ENCODE results near the gene LRRC71.
A peak's percentile ranks its signal among the peaks of the same experiment; 100 is the strongest.

Gene LRRC71

GRCh38 chr1:156969496-156969895, 49.1 kb downstream of the LRRC71 start:
- TF ChIP-seq, protein P1, sequence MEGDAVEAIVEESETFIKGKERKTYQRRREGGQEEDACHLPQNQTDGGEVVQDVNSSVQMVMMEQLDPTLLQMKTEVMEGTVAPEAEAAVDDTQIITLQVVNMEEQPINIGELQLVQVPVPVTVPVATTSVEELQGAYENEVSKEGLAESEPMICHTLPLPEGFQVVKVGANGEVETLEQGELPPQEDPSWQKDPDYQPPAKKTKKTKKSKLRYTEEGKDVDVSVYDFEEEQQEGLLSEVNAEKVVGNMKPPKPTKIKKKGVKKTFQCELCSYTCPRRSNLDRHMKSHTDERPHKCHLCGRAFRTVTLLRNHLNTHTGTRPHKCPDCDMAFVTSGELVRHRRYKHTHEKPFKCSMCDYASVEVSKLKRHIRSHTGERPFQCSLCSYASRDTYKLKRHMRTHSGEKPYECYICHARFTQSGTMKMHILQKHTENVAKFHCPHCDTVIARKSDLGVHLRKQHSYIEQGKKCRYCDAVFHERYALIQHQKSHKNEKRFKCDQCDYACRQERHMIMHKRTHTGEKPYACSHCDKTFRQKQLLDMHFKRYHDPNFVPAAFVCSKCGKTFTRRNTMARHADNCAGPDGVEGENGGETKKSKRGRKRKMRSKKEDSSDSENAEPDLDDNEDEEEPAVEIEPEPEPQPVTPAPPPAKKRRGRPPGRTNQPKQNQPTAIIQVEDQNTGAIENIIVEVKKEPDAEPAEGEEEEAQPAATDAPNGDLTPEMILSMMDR (conservative IDR thresholded peaks at IDR 0.05; ENCODE audit: low read depth, low read length): no peak
- DNase-seq (ENCODE audit: low read depth): no peak
- no peak overlapping the region for H3K4me3 ChIP-seq (ENCODE audit: low read depth, low read length)

GRCh38 chr1:156970017-156970416, 49.6 kb downstream of the LRRC71 start:
- TF ChIP-seq, protein P1 (conservative IDR thresholded peaks at IDR 0.05; ENCODE audit: low read depth, low read length): peak; percentile 48
- DNase-seq (ENCODE audit: low read depth): peak; percentile 43
- H3K4me3 ChIP-seq (ENCODE audit: low read depth, low read length): no peak overlapping the region

DNA sequence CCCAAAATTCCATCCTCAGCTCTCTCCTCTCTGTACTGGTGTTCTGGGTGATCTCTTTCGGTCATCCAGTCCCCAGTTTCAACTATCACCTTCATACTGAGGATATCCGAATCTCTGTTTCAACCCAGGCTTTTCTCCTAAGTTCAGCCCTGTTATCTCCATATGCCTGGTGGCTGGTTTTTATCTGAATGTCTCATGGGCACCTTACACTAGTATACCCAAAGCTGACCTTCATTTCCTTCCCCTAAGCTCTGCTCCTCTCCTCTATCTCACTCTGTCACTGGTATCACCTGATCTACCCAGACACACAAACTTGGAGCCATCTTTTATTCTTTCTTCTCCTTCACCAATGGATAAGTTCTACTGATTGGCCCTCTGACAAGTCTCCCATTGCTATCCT, 53.0 kb downstream of the LRRC71 start:
- H3K4me3 ChIP-seq (ENCODE audit: low read depth, low read length): no peak overlapping the region
- no peak for DNase-seq (ENCODE audit: low read depth)
- TF ChIP-seq, protein P1 (conservative IDR thresholded peaks at IDR 0.05; ENCODE audit: low read depth, low read length): no peak

DNA sequence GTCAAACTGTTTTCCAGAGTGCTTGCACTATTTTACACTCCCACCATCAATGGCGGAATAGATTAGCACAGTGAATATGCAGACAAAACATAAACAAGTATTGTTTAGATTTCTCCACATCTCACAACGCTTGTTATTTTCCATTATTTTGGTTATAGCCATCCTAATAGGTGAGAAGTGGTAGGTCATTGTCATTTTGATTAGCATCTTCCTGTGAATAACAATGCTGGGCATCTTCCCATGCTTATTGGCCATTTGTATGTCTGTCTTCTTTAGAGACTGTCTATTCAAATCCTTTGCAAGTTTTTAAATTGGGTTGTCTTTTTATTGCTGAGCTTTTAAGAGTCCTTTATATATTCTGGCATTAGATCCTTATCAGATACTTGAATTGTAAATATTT, 54.7 kb downstream of the LRRC71 start:
- TF ChIP-seq, protein P1 (conservative IDR thresholded peaks at IDR 0.05; ENCODE audit: low read depth, low read length): no peak
- no peak overlapping the region for H3K4me3 ChIP-seq (ENCODE audit: low read depth, low read length)
- DNase-seq (ENCODE audit: low read depth): no peak

- TF ChIP-seq, protein P1 (conservative IDR thresholded peaks at IDR 0.05; ENCODE audit: low read depth, low read length): no peak
- DNase-seq (ENCODE audit: low read depth): no peak
- H3K4me3 ChIP-seq (ENCODE audit: low read depth, low read length): no peak overlapping the region
Measured at GRCh38 chr1:156980551-156980950, 60.1 kb downstream of the LRRC71 start.

Data from choroid plexus epithelial cell (primary cell).